ENCODE measurements around the gene ZBTB46.

ZBTB46 gene

DNA sequence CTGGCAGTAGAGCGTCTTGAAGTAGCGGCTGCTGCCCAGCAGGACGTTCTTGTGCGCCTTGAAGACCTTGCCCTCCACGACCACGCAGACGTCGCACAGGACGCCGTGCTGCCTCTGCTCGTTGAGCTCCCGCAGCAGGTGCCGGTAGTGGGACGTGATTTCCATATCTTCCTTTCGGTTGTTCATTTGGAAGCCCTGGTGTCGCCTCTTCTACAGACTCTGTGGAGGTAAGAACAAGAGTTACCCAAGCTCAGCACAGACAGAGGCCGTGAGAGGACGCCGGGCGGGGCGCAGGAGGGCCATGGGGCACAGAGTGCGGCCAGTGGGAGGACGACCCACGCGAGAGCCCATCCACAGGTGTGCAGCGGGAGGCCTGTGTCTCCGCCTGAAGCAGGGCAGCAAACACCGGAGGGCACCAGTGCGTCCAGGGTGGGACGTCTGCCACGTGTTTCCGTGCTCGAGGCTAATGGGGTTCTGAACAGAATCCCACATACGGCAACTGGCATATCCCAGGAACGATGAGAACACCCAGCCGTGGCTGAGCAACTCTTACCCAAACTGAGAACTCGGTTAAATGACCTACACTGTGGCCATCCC is 40.4 kb downstream of the ZBTB46 start:
- FAIRE-seq (no peak), DNase-seq (ENCODE audit: insufficient read length, low spot score) (no peak)
- no peak for TF ChIP-seq CTCF (IDR thresholded peaks at IDR 0.05; ENCODE audit: insufficient read depth, missing control alignments)

GRCh38 chr20:63789836-63790571 is 41.1 kb downstream of the ZBTB46 start:
- no peak for FAIRE-seq
- DNase-seq (ENCODE audit: insufficient read length, low spot score) = no peak
- no peak for TF ChIP-seq CTCF (IDR thresholded peaks at IDR 0.05; ENCODE audit: insufficient read depth, missing control alignments)

GRCh38 chr20:63787749-63788148 is 43.3 kb downstream of the ZBTB46 start:
- no peak for TF ChIP-seq CTCF (IDR thresholded peaks at IDR 0.05; ENCODE audit: insufficient read depth, missing control alignments)
- no peak for FAIRE-seq
- DNase-seq (ENCODE audit: insufficient read length, low spot score) = no peak

DNA sequence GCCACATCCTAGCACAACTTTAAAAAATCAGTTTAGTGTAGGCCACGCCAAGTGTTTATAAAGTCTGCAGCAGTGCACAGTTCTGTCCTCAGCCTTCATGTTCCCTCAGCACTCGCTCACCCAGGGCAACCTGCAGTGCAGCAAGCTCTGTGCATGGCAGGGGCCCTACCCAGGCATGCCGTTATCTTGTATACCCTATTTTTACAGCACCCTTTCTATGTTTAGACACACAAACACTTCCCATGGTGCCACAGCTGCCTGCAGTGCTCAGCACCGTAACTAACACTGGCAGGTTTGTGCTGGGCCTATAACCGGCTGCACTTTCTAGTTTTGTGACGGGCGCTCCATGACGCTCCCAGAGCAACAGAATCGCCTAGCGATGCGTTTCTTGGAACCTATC is 43.8 kb downstream of the ZBTB46 start:
- no peak for FAIRE-seq
- no peak for TF ChIP-seq CTCF (IDR thresholded peaks at IDR 0.05; ENCODE audit: insufficient read depth, missing control alignments)

GRCh38 chr20:63785691-63786131 is 45.4 kb downstream of the ZBTB46 start:
- DNase-seq (ENCODE audit: insufficient read length, low spot score) = no peak
- no peak for FAIRE-seq
- no peak for TF ChIP-seq CTCF (IDR thresholded peaks at IDR 0.05; ENCODE audit: insufficient read depth, missing control alignments)

More for the DNA sequence above, 43.8 kb downstream of the ZBTB46 start:
- no peak for DNase-seq (ENCODE audit: insufficient read length, low spot score)

GRCh38 chr20:63783970-63784369 is 47.1 kb downstream of the ZBTB46 start:
- no peak for DNase-seq (ENCODE audit: insufficient read length, low spot score)
- TF ChIP-seq CTCF (IDR thresholded peaks at IDR 0.05; ENCODE audit: insufficient read depth, missing control alignments) = no peak
- no peak for FAIRE-seq

GRCh38 chr20:63782521-63782971 is 48.5 kb downstream of the ZBTB46 start:
- no peak for DNase-seq (ENCODE audit: insufficient read length, low spot score)
- no peak for TF ChIP-seq CTCF (IDR thresholded peaks at IDR 0.05; ENCODE audit: insufficient read depth, missing control alignments)
- no peak for FAIRE-seq
